Muscle layer of duodenum (tissue), 2 donors: ENCODE data around the gene CSTB.
"Not testable (repeated sequence)": the region's sequence is repeated elsewhere in the genome, so short reads cannot be mapped to it uniquely, and the experiment has no call there.

ENCODE experiments used
- H3K27ac ChIP-seq: one replicate; pipeline ENCODE4 v1.7.0; 2013; ENCODE audit warnings: mild to moderate bottlenecking, low read length
- H3K27me3 ChIP-seq: one replicate; pipeline ENCODE4 v1.7.0; 2013; ENCODE audit warnings: low read depth, mild to moderate bottlenecking, control low read depth, low read length
- H3K36me3 ChIP-seq, 2 donors: one replicate each; pipeline ENCODE4 v1.7.0; 2013; ENCODE audit warnings: low read length in 2 of 2, control low read depth in 1 of 2, mild to moderate bottlenecking in 1 of 2; ENCODE audit not compliant: insufficient read depth in 2 of 2, control insufficient read depth in 1 of 2
- H3K4me1 ChIP-seq, 2 donors: one replicate each; pipeline ENCODE4 v1.7.0; 2013; ENCODE audit warnings: low read length in 2 of 2, mild to moderate bottlenecking in 2 of 2, control low read depth in 1 of 2, moderate library complexity in 1 of 2; ENCODE audit not compliant: insufficient read depth in 2 of 2, control insufficient read depth in 1 of 2
- H3K4me3 ChIP-seq, 2 donors: one replicate each; pipeline ENCODE4 v1.7.0; 2013; ENCODE audit warnings: low read length in 2 of 2, low read depth in 1 of 2, mild to moderate bottlenecking in 1 of 2
- H3K9me3 ChIP-seq, 2 donors: one replicate each; pipeline ENCODE4 v1.7.0; 2013; ENCODE audit warnings: low read length in 2 of 2, control low read depth in 1 of 2, mild to moderate bottlenecking in 1 of 2; ENCODE audit not compliant: control insufficient read depth in 1 of 2
- donor health status: healthy.

The CSTB gene, protein sequence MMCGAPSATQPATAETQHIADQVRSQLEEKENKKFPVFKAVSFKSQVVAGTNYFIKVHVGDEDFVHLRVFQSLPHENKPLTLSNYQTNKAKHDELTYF

DNA sequence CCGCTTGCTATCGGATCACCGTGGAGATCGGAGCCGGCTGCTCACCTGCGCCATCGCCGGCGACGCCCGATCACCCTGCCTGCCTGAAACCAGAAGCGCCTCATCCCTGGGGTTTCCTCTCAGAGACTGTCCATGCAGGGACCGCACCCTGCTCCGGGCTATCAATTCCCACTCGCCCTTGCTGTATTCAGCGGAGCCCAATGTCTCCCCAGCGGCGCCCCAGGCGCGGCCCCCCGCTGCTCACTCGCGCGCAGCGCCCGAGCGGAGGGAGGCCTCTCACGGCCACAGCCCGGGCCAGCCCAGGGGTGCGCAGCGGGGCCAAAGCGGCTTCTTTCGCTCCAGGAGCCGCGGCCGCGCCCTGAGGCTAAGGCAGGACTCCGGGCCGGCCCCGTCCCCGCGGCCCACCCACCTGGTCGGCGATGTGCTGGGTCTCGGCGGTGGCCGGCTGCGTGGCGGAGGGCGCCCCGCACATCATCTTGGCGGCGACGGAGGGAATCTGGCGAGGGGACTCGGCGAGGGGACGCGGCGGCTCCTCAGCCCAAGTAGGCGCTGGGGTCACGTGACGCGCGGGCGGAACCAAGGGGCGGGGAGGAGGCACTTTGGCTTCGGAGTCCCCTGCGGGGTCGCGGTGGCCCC, at the start of gene CSTB:
CSTB (minus strand) TSS at position 514 of the 636 bp plus-strand sequence; CDS start at position 475, 39 bp downstream.
- Histone ChIP-seq H3K9me3 (no peaks in the 10 kb centered on the region), H3K27ac (peak within 1 kb of the TSS; percentile 67), H3K4me1 (peaks cover 0 to 18% of the 10 kb centered on the region in 2 donors), H3K27me3 (no peaks in the 10 kb centered on the region), H3K36me3 (peaks cover 12 to 17% of the 10 kb centered on the region in 2 donors), H3K4me3 (peak within 1 kb of the TSS; percentile 75 to 90)

DNA sequence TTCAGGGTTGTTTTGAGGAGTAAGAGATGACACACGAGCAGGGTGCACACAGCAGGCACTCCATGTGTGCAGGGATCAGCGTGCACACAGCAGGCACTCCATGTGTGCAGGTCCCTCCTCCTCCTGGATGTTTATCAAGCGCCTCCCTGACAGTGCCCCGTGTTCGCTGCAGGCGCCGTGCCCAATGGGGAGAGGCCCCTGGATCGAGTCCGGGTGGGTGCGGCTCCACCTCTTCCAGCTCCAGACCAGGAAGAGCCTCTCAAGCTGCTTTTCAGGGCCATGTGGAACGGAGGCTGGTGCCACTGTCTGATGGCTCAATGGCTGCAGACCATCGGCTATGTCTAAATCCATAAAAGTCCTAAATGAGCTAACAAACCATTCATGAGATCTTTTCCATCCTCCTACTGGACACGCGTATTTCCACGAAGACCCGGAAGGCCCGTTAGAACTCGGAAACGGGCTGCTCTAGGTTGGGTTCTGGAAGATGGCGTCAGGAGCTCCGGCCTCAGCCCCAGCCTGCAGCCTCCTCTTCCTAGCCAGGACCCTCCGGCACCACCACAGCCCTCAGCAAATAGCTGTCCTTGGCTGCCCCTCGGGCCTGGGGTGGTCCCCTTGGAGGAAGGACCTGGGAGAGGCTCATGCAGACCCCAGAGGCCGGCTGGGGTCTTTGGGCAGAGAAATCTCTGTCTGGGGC, 49.3 kb upstream of the CSTB start:
- H3K4me1 ChIP-seq: no peaks in the 10 kb centered on the region
- H3K9me3 ChIP-seq: no peaks in the 10 kb centered on the region
- no peaks in the 10 kb centered on the region for H3K36me3 ChIP-seq
- H3K4me3 ChIP-seq: no peak overlapping the region
- H3K27ac ChIP-seq: no peak overlapping the region
- peaks cover 7% of the 10 kb centered on the region for H3K27me3 ChIP-seq

DNA sequence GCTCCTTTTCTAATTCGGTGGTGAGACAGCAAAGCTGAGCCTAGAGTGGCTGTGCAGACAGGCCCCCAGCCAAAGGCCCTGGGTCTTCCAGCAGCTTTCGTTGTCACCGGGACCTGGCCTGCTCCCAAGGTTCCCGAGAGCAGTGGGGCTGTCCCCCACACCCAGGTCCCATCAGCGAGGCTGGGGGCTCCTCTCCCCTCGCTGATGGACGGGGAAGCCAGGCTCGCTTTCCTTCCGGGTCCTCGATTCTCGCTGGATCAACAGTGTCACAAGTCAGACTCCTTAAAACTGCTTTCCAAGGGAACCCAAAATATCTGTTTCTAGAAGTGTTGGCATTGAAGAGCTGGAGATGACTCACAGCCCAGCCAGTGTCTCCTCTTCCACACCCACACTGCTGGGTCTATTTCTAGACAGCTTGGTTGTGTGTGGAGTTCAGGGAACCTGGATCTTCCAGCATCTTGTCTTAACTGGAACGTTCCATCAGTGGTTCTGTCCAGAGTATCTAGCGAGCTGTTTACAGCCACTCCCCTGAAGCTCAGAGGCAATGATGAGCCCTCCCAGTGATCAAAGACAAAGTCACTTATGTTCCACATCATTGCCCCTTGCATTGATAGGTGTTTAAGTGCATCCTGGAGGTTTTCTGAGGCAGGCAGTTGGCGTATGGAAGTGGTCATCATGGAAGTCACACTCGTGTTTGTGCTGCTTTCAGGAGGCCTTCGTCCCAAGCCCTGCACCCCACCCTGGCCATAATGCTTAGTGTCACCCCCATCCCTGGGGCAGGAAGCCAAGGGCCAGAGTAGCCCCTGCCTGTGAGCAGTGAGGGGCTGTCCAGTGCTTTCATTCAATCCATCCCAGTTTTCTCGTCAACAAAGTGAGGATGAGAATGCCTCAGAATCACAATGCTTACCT, 48.5 kb upstream of the CSTB start:
- H3K27ac ChIP-seq: no peak overlapping the region
- H3K4me1 ChIP-seq: no peaks in the 10 kb centered on the region
- no peaks in the 10 kb centered on the region for H3K9me3 ChIP-seq
- peaks cover 7% of the 10 kb centered on the region for H3K27me3 ChIP-seq
- H3K36me3 ChIP-seq: no peaks in the 10 kb centered on the region
- no peak overlapping the region for H3K4me3 ChIP-seq

DNA sequence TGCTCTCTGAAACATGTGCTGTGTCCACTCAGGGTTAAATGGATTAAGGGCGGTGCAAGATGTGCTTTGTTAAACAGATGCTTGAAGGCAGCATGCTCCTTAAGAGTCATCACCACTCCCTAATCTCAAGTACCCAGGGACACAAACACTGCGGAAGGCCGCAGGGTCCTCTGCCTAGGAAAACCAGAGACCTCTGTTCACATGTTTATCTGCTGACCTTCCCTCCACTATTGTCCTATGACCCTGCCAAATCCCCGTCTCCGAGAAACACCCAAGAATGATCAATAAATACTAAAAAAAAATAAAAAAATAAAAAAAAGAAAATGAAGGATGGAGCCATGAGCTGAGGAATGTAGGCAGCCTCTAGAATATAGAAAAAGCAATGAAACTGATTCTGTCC, 46.6 kb upstream of the CSTB start:
- H3K36me3 ChIP-seq, H3K9me3 ChIP-seq, H3K27ac ChIP-seq, H3K4me3 ChIP-seq, H3K27me3 ChIP-seq, H3K4me1 ChIP-seq: not testable (repeated sequence)

DNA sequence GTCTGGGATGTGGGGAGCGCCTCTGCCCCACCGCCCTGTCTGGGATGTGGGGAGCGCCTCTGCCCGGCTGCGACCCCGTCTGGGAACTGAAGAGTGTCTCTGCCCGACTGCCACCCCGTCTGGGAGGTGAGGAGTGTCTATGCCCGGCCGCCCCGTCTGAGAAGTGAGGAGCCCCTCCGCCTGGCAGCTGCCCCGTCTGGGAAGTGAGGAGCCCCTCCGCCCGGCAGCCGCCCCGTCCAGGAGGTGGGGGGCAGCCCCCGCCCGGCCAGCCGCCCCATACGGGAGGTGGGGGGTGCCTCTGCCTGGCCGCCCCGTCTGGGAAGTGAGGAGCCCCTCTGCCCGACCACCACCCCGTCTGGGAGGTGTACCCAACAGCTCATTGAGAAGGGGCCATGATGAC, 46.1 kb upstream of the CSTB start:
- not testable (repeated sequence) for H3K9me3 ChIP-seq, H3K4me1 ChIP-seq, H3K36me3 ChIP-seq, H3K27me3 ChIP-seq, H3K27ac ChIP-seq, H3K4me3 ChIP-seq

DNA sequence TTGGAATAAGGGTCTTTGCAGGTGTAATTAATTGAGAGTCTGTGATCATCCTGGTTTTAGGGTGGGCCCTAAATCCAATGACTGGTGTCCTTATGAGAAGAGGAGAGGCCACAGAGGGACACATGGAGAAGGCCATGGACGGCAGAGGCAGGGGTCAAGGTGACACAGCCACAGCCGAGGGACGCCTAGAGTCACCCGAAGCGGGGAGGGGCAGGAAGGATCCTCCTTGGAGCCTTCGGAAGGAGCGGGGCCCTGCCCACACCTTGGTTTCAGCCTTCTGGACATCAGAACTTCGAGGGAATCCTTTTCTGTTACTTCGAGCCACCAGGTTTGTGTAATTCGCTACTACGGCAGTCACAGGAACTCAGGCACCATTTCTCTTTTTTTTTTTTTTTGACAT, 44.4 kb upstream of the CSTB start:
- Histone ChIP-seq H3K27ac (no peak overlapping the region), H3K27me3 (no peaks in the 10 kb centered on the region), H3K4me3 (no peak overlapping the region), H3K9me3 (no peaks in the 10 kb centered on the region), H3K4me1 (peaks cover 0 to 6% of the 10 kb centered on the region in 2 donors), H3K36me3 (no peaks in the 10 kb centered on the region)

DNA sequence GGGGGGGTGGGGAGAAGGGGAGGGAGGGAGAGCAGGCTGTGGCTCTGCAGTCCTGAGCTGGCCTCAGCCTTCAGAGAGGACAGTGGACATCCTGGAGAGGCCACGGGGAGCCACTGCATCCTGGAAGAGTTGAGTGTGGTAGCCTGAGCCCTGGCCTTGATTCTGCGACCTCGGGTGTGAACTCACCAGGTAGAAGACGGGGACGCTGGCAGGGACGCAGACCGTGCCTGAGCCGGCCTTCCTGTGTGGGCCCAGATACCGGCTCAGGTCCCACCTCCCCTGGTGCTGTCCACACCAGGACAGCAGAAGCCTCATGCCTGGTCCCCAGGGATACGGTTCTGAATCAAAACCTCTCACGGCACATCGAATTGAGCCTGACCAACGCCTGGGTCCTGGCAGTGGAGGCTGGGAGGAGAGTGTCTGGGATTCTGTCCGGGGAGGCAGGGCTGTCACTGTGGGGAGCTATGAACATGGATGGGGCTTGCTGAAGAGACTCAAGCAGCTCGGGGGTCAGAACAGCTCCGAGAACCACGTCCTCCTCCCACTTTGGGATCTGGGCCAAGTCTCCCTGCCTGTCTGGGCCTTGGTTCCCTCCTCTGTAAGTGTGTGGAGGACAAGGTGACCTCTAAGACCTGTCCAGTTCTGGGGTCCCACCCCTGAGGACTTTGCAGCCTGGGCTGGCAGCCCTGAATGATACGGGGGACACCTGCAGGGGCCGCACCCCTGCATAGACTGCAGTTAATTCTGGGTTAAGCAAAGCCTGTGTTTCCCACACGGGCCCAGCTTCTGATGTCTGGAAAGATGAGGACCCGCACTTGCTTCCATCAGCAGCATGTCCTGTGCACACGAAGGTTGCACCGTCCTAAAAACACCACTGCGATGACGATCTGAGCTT, 43.6 kb upstream of the CSTB start:
- H3K4me1 ChIP-seq: peaks cover 0 to 6% of the 10 kb centered on the region in 2 donors
- no peaks in the 10 kb centered on the region for H3K9me3 ChIP-seq
- H3K4me3 ChIP-seq: no peak overlapping the region
- H3K27ac ChIP-seq: no peak overlapping the region
- no peaks in the 10 kb centered on the region for H3K27me3 ChIP-seq
- H3K36me3 ChIP-seq: no peaks in the 10 kb centered on the region

DNA sequence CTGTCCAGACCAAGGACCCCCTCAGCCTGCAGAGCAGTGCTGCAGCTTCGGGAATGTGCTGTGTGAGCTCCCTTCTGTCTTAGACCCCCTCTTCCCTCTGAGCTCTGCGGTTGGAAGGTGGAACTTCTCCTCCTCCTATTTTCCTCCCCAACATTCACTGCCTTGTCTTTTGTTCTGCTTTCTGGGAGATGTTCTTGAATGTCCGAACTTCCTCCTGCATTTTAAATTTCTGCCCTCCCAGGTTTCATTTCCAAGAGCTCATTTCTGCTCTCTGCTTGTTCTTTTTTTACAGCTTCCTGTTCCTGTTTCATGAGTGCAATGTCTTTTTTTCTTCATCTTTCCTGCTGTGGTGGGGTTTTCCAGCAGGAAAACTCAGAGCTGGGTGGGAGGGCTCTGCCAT, 42.6 kb upstream of the CSTB start:
- no peaks in the 10 kb centered on the region for H3K36me3 ChIP-seq
- H3K4me1 ChIP-seq: peaks cover 0 to 6% of the 10 kb centered on the region in 2 donors
- no peaks in the 10 kb centered on the region for H3K9me3 ChIP-seq
- H3K4me3 ChIP-seq: no peak overlapping the region
- no peak overlapping the region for H3K27ac ChIP-seq
- H3K27me3 ChIP-seq: no peaks in the 10 kb centered on the region

DNA sequence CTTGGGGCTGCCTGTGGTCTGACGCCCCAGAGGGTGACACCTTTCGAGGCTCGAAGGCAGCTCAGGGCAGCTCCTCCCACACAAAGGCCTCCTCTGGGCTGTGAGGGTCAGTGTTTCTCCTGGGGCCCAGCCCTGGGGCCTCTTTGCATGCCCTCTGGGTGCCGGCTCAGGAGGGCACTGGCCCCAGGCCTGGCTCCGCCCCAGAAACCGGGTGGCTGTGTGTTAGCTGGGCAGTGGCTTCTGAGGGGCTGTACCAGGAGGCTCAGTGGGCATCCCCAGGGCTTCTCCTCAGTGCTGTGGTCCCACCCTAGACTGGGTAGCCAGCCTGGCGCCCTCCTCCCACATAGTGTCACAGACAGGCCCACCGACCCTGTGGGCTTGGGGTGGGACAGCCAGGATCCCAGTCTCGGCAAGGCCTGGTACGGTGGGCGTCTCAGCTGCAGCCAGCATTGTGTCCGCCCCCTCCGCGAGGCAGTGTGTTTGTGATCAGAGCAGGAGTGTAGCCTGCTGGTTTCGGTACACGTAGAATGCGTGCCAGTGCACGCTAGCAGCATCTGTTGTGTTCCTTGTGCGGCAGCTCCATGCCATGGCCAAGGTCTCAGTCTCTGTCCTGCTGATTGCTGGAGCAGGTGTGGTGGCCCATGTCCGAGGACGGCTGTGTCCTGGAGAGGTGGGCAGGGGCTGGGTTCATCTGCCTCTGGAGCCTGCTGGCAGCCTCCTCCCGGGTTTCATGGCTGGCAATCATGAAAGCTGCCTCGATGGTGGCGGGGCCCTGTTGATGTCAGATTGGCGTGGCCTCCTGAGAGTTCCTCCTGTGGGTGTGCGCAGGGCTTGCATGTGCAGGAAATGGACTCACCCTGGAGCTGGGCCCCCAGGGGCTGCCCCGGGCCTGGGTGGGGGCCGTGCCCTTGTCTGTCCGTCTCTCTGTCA, 41.3 kb upstream of the CSTB start:
- no peaks in the 10 kb centered on the region for H3K27me3 ChIP-seq
- no peaks in the 10 kb centered on the region for H3K9me3 ChIP-seq
- H3K4me3 ChIP-seq: no peak overlapping the region
- no peaks in the 10 kb centered on the region for H3K36me3 ChIP-seq
- peaks cover 0 to 8% of the 10 kb centered on the region in 2 donors for H3K4me1 ChIP-seq
- no peak overlapping the region for H3K27ac ChIP-seq

DNA sequence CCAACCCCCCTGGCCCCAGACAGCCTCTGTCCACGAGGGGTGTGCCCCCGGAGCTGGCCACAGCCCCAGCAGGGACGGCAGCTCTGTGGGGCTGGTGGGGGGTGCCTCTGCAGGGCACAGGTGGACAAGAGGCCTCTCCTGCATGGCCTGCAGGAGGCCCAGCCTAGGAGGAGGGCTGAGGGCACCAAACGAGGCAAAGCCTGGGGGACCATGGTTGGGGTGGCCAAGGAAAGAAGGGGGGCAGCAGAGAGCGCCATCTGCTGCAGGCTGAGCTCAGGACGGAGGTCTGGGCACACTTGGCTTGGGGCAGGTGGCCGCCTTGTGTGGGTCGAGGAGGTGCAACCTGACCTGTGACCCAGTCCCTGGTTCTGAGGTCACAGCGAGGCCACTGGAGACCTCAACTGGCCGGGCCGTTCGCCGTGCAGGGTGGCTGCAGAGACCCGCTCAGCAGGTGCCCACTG, 40.5 kb upstream of the CSTB start:
- H3K36me3 ChIP-seq: no peaks in the 10 kb centered on the region
- H3K9me3 ChIP-seq: no peaks in the 10 kb centered on the region
- H3K4me1 ChIP-seq: peaks cover 0 to 9% of the 10 kb centered on the region in 2 donors
- no peak overlapping the region for H3K27ac ChIP-seq
- no peaks in the 10 kb centered on the region for H3K27me3 ChIP-seq
- no peak overlapping the region for H3K4me3 ChIP-seq
